Stomach smooth muscle (tissue), 2 donors: Measurements from ENCODE around the gene CPA4.
"Not testable (repeated sequence)": the region's sequence is repeated elsewhere in the genome, so short reads cannot be mapped to it uniquely, and the experiment has no call there.

Experiments used
- H3K27ac ChIP-seq: one replicate; pipeline ENCODE4 v1.7.0; 2013; ENCODE audit warnings: mild to moderate bottlenecking, low read length, inconsistent platforms
- H3K27me3 ChIP-seq, 2 donors: one replicate each; pipeline ENCODE4 v1.7.0; 2013; ENCODE audit warnings: low read length in 2 of 2; ENCODE audit not compliant: insufficient read depth in 2 of 2, control insufficient read depth in 1 of 2
- H3K36me3 ChIP-seq, 2 donors: one replicate each; pipeline ENCODE4 v1.7.0; 2013; ENCODE audit warnings: low read length in 2 of 2; ENCODE audit not compliant: control insufficient read depth in 2 of 2, insufficient read depth in 2 of 2
- H3K4me1 ChIP-seq: one replicate; pipeline ENCODE4 v1.7.0; 2013; ENCODE audit warnings: low read length; ENCODE audit not compliant: control insufficient read depth, insufficient read depth
- H3K4me3 ChIP-seq, 2 donors: one replicate each; pipeline ENCODE4 v1.7.0; 2013; ENCODE audit warnings: low read length in 2 of 2
- H3K9ac ChIP-seq, 2 donors: one replicate each; pipeline ENCODE4 v1.7.0; 2013; ENCODE audit warnings: low read length in 2 of 2, mild to moderate bottlenecking in 1 of 2
- H3K9me3 ChIP-seq, 2 donors: one replicate each; pipeline ENCODE4 v1.7.0; 2013; ENCODE audit warnings: low read length in 2 of 2; ENCODE audit not compliant: control insufficient read depth in 2 of 2
- donor health status: healthy.
- donor health status: Pancreatic carcinoma.

Gene CPA4

GRCh38 chr7:130302649-130303048 lies 9.7 kb downstream of the CPA4 start:
- Histone ChIP-seq H3K9me3 (no peaks in the 10 kb centered on the region), H3K4me1 (no peaks in the 10 kb centered on the region), H3K27me3 (no peaks in the 10 kb centered on the region), H3K4me3 (no peak overlapping the region), H3K36me3 (no peaks in the 10 kb centered on the region), H3K27ac (no peak overlapping the region), H3K9ac (no peak overlapping the region)

GRCh38 chr7:130303127-130303526 lies 10.2 kb downstream of the CPA4 start:
- Histone ChIP-seq H3K9me3 (no peaks in the 10 kb centered on the region), H3K9ac (no peak overlapping the region), H3K27me3 (no peaks in the 10 kb centered on the region), H3K4me1 (no peaks in the 10 kb centered on the region), H3K36me3 (no peaks in the 10 kb centered on the region), H3K27ac (no peak overlapping the region), H3K4me3 (no peak overlapping the region)

DNA sequence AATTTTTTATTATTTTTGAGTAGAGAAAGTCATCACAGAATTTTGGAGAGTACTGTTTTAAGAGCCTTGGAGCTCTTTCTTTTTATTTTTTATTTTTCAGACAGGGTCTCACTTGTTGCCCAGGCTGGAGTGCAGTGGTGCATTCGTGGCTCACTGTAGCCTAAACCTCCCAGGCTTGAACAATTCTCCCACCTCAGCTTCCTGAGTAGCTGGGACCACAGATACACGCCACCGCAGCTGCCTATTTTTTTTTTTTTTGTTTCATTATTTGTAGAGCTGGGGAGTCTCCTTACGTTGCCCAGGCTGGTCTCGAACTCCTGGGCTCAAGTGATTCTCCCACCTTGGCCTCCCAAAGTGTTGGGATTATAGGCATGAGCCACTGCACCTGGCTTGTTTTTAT lies 10.6 kb downstream of the CPA4 start:
- Histone ChIP-seq H3K4me3 (no peak overlapping the region), H3K9me3 (no peaks in the 10 kb centered on the region), H3K9ac (no peak overlapping the region), H3K27me3 (no peaks in the 10 kb centered on the region), H3K36me3 (no peaks in the 10 kb centered on the region), H3K27ac (no peak overlapping the region), H3K4me1 (no peaks in the 10 kb centered on the region)

DNA sequence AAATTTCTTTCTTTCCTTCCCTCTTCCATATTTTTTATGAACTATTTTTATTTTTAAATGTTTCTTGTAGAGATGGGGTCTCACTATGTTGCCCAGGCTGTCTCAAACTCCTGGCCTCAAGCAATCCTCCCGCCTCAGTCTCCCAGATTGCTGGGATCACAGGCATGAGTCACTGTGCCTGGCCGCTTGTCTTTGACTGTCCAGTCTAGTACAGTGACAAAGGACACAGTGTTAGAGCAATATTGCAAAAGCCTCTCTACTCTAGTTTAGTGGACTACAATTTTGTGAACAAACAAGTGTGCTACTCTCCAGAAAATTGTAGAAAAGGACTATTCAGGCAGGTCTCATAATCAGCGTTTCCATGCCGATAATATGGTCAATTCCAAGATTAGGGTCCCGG lies 11.0 kb downstream of the CPA4 start:
- H3K9me3 ChIP-seq: no peaks in the 10 kb centered on the region
- no peaks in the 10 kb centered on the region for H3K4me1 ChIP-seq
- H3K9ac ChIP-seq: no peak overlapping the region
- H3K27ac ChIP-seq: no peak overlapping the region
- no peaks in the 10 kb centered on the region for H3K36me3 ChIP-seq
- H3K27me3 ChIP-seq: no peaks in the 10 kb centered on the region
- no peak overlapping the region for H3K4me3 ChIP-seq

GRCh38 chr7:130304878-130305277 lies 11.9 kb downstream of the CPA4 start:
- H3K4me3 ChIP-seq: no peak overlapping the region
- H3K9ac ChIP-seq: no peak overlapping the region
- H3K27ac ChIP-seq: no peak overlapping the region
- no peaks in the 10 kb centered on the region for H3K27me3 ChIP-seq
- H3K4me1 ChIP-seq: no peaks in the 10 kb centered on the region
- no peaks in the 10 kb centered on the region for H3K9me3 ChIP-seq
- no peaks in the 10 kb centered on the region for H3K36me3 ChIP-seq

DNA sequence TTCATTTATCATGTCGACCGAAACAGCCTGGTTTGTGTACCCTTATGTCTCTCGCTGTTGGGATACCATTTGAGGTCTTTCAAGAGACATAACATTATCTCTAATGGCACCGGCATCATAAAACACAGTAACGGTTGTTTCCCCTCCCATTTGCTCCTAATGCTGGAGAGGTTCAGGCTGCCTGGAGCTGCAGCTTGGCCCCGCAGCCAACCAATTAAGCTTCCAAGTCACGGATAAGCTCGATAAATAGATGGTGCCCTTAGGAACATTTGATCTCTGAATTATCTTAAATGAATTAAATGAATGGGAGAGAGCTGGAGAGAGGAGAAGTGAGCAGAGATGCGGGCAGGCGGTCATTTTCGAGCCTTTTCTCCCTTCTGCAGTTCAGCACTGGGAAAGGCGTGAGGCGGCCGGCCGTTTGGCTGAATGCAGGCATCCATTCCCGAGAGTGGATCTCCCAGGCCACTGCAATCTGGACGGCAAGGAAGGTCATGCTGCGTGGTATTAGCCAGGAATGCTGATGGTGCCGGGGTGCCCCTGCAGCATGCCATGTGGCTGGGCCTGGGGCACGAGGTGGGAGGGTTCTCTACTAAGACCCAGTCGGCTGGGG lies 12.6 kb downstream of the CPA4 start:
- Histone ChIP-seq H3K27ac (no peak overlapping the region), H3K36me3 (no peaks in the 10 kb centered on the region), H3K4me1 (no peaks in the 10 kb centered on the region), H3K9me3 (no peaks in the 10 kb centered on the region), H3K27me3 (no peaks in the 10 kb centered on the region), H3K9ac (no peak overlapping the region), H3K4me3 (no peak overlapping the region)

DNA sequence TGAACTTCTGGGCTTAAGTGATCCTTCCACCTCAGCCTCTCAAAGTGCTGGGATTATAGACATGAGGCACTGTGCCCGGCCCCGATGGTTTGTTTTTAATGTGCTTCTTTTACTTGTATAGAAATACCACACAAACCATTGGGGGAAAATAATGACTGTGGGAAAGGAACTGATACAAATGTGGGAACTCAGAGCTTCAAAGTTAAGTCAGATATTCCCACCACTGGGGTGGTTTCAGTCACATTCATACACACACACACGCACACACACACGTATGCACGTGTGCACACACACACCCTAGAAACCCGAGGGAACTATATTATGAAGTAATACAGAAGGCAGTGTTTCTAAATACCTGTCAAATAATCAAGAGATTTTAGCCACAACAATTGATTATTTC lies 17.0 kb downstream of the CPA4 start:
- no peaks in the 10 kb centered on the region for H3K27me3 ChIP-seq
- no peaks in the 10 kb centered on the region for H3K36me3 ChIP-seq
- H3K27ac ChIP-seq: no peak overlapping the region
- H3K9ac ChIP-seq: no peak overlapping the region
- no peak overlapping the region for H3K4me3 ChIP-seq
- H3K9me3 ChIP-seq: no peaks in the 10 kb centered on the region
- H3K4me1 ChIP-seq: no peaks in the 10 kb centered on the region

- Histone ChIP-seq H3K9ac (no peak overlapping the region), H3K9me3 (no peaks in the 10 kb centered on the region), H3K36me3 (no peaks in the 10 kb centered on the region), H3K4me3 (no peak overlapping the region), H3K4me1 (no peaks in the 10 kb centered on the region), H3K27me3 (no peaks in the 10 kb centered on the region), H3K27ac (no peak overlapping the region)
Measured at GRCh38 chr7:130314305-130314704, 21.3 kb downstream of the CPA4 start.

GRCh38 chr7:130319541-130319940 lies 26.6 kb downstream of the CPA4 start:
- H3K9ac ChIP-seq: no peak overlapping the region
- H3K9me3 ChIP-seq: no peaks in the 10 kb centered on the region
- no peak overlapping the region for H3K4me3 ChIP-seq
- no peaks in the 10 kb centered on the region for H3K36me3 ChIP-seq
- no peaks in the 10 kb centered on the region for H3K27me3 ChIP-seq
- no peaks in the 10 kb centered on the region for H3K4me1 ChIP-seq
- no peak overlapping the region for H3K27ac ChIP-seq

GRCh38 chr7:130321542-130322229 lies 28.7 kb downstream of the CPA4 start:
- not testable (repeated sequence) for H3K9ac ChIP-seq, H3K27me3 ChIP-seq, H3K4me1 ChIP-seq

GRCh38 chr7:130322615-130323014 lies 29.7 kb downstream of the CPA4 start:
- Histone ChIP-seq H3K27ac (no peak overlapping the region), H3K36me3 (no peaks in the 10 kb centered on the region), H3K9me3 (no peaks in the 10 kb centered on the region), H3K27me3 (no peaks in the 10 kb centered on the region), H3K4me3 (no peak overlapping the region), H3K9ac (no peak overlapping the region), H3K4me1 (no peaks in the 10 kb centered on the region)

More at GRCh38 chr7:130321542-130322229, 28.7 kb downstream of the CPA4 start:
- H3K36me3 ChIP-seq, H3K4me3 ChIP-seq, H3K9me3 ChIP-seq, H3K27ac ChIP-seq: not testable (repeated sequence)
